ENCODE results near the gene CCDC154.

The CCDC154 gene

GRCh38 chr16:1488619-1489018 lies 44.3 kb upstream of the CCDC154 start, which contains the start of gene PTX4:
TSS of gene PTX4 (minus strand) at chr16:1488944. CDS start at chr16:1488909, 35 bp downstream.
- WGBS (ENCODE audit: insufficient coverage): 61% methylated on average over 19 of the region's 19 CpGs
- Histone ChIP-seq H3K36me3 (ENCODE audit: control insufficient read depth in 4 of 4, insufficient read depth in 4 of 4, low read length in 3 of 4) (no peaks in the 10 kb centered on the region), H3K4me3 (ENCODE audit: control insufficient read depth in 1 of 7, extremely low read depth in 1 of 7, insufficient read depth in 4 of 7, low read depth in 2 of 7, low read length in 6 of 7) (no peak within 1 kb of the TSS), H3K27ac (ENCODE audit: insufficient read depth in 1 of 2, low read depth in 1 of 2, low read length in 2 of 2, poor library complexity in 1 of 2, severe bottlenecking in 2 of 2) (no peak within 1 kb of the TSS), H3K9me3 (ENCODE audit: control extremely low read depth in 1 of 5, control insufficient read depth in 4 of 5, insufficient read depth in 2 of 5, low read depth in 1 of 5, low read length in 4 of 5) (no peaks in the 10 kb centered on the region), H3K27me3 (replicated peaks in 2 of 5; ENCODE audit: control insufficient read depth in 4 of 5, insufficient read depth in 5 of 5, low read length in 4 of 5) (no peaks in the 10 kb centered on the region), H3K4me1 (ENCODE audit: control extremely low read depth in 1 of 4, control insufficient read depth in 4 of 4, insufficient read depth in 4 of 4, low read length in 3 of 4) (peaks cover 2 to 16% (median 12%) of the 10 kb centered on the region in 4 experiments)
- POLR2A ChIA-PET: no interaction called here
- no peak for DNase-seq
- CTCF ChIA-PET: no interaction called here

- ChIA-PET POLR2A (no interaction called here), CTCF (no interaction called here)
- Histone ChIP-seq H3K36me3 (ENCODE audit: control insufficient read depth in 4 of 4, insufficient read depth in 4 of 4, low read length in 3 of 4) (no peaks in the 10 kb centered on the region), H3K9me3 (ENCODE audit: control extremely low read depth in 1 of 5, control insufficient read depth in 4 of 5, insufficient read depth in 2 of 5, low read depth in 1 of 5, low read length in 4 of 5) (no peaks in the 10 kb centered on the region), H3K4me3 (ENCODE audit: control insufficient read depth in 1 of 7, extremely low read depth in 1 of 7, insufficient read depth in 4 of 7, low read depth in 2 of 7, low read length in 6 of 7) (no peak overlapping the region), H3K27ac (ENCODE audit: insufficient read depth in 1 of 2, low read depth in 1 of 2, low read length in 2 of 2, poor library complexity in 1 of 2, severe bottlenecking in 2 of 2) (no peak overlapping the region), H3K27me3 (replicated peaks in 2 of 5; ENCODE audit: control insufficient read depth in 4 of 5, insufficient read depth in 5 of 5, low read length in 4 of 5) (no peaks in the 10 kb centered on the region), H3K4me1 (ENCODE audit: control extremely low read depth in 1 of 4, control insufficient read depth in 4 of 4, insufficient read depth in 4 of 4, low read length in 3 of 4) (peaks cover 2 to 16% (median 12%) of the 10 kb centered on the region in 4 experiments)
- DNase-seq: no peak
- WGBS (ENCODE audit: insufficient coverage): 92% methylated on average over 24 of the region's 24 CpGs
These were observed 43.8 kb upstream of the CCDC154 start for GRCh38 chr16:1488054-1488601.

- H3K4me3 ChIP-seq (ENCODE audit: control insufficient read depth in 1 of 7, extremely low read depth in 1 of 7, insufficient read depth in 4 of 7, low read depth in 2 of 7, low read length in 6 of 7): no peak overlapping the region
These were observed 43.2 kb upstream of the CCDC154 start for GRCh38 chr16:1487395-1488053.

GRCh38 chr16:1486551-1487390 lies 42.4 kb upstream of the CCDC154 start:
- no peaks in the 10 kb centered on the region for H3K27me3 ChIP-seq (replicated peaks in 2 of 5; ENCODE audit: control insufficient read depth in 4 of 5, insufficient read depth in 5 of 5, low read length in 4 of 5)
- no peak overlapping the region for H3K4me3 ChIP-seq (ENCODE audit: control insufficient read depth in 1 of 7, extremely low read depth in 1 of 7, insufficient read depth in 4 of 7, low read depth in 2 of 7, low read length in 6 of 7)
- H3K27ac ChIP-seq (ENCODE audit: insufficient read depth in 1 of 2, low read depth in 1 of 2, low read length in 2 of 2, poor library complexity in 1 of 2, severe bottlenecking in 2 of 2): no peak overlapping the region
- ChIA-PET CTCF (no interaction called here), POLR2A (no interaction called here)
- WGBS (ENCODE audit: insufficient coverage): 96% methylated on average over 24 of the region's 33 CpGs
- peaks cover 0 to 8% (median 5%) of the 10 kb centered on the region in 4 experiments for H3K4me1 ChIP-seq (ENCODE audit: control extremely low read depth in 1 of 4, control insufficient read depth in 4 of 4, insufficient read depth in 4 of 4, low read length in 3 of 4)
- H3K36me3 ChIP-seq (ENCODE audit: control insufficient read depth in 4 of 4, insufficient read depth in 4 of 4, low read length in 3 of 4): no peaks in the 10 kb centered on the region
- no peaks in the 10 kb centered on the region for H3K9me3 ChIP-seq (ENCODE audit: control extremely low read depth in 1 of 5, control insufficient read depth in 4 of 5, insufficient read depth in 2 of 5, low read depth in 1 of 5, low read length in 4 of 5)
- no peak for DNase-seq

More at GRCh38 chr16:1487395-1488053, 43.2 kb upstream of the CCDC154 start:
- no peak for DNase-seq
- CTCF ChIA-PET: no interaction called here
- WGBS (ENCODE audit: insufficient coverage): 97% methylated on average over 37 of the region's 39 CpGs
- no peaks in the 10 kb centered on the region for H3K36me3 ChIP-seq (ENCODE audit: control insufficient read depth in 4 of 4, insufficient read depth in 4 of 4, low read length in 3 of 4)
- POLR2A ChIA-PET: no interaction called here
- no peaks in the 10 kb centered on the region for H3K27me3 ChIP-seq (replicated peaks in 2 of 5; ENCODE audit: control insufficient read depth in 4 of 5, insufficient read depth in 5 of 5, low read length in 4 of 5)
- H3K9me3 ChIP-seq (ENCODE audit: control extremely low read depth in 1 of 5, control insufficient read depth in 4 of 5, insufficient read depth in 2 of 5, low read depth in 1 of 5, low read length in 4 of 5): no peaks in the 10 kb centered on the region
- H3K4me1 ChIP-seq (ENCODE audit: control extremely low read depth in 1 of 4, control insufficient read depth in 4 of 4, insufficient read depth in 4 of 4, low read length in 3 of 4): peaks cover 2 to 11% (median 7%) of the 10 kb centered on the region in 4 experiments
- no peak overlapping the region for H3K27ac ChIP-seq (ENCODE audit: insufficient read depth in 1 of 2, low read depth in 1 of 2, low read length in 2 of 2, poor library complexity in 1 of 2, severe bottlenecking in 2 of 2)

GRCh38 chr16:1485847-1486496 lies 41.6 kb upstream of the CCDC154 start:
- Histone ChIP-seq H3K4me1 (ENCODE audit: control extremely low read depth in 1 of 4, control insufficient read depth in 4 of 4, insufficient read depth in 4 of 4, low read length in 3 of 4) (peaks cover 0 to 8% (median 7%) of the 10 kb centered on the region in 4 experiments), H3K27me3 (replicated peaks in 2 of 5; ENCODE audit: control insufficient read depth in 4 of 5, insufficient read depth in 5 of 5, low read length in 4 of 5) (no peaks in the 10 kb centered on the region), H3K9me3 (ENCODE audit: control extremely low read depth in 1 of 5, control insufficient read depth in 4 of 5, insufficient read depth in 2 of 5, low read depth in 1 of 5, low read length in 4 of 5) (no peaks in the 10 kb centered on the region), H3K27ac (ENCODE audit: insufficient read depth in 1 of 2, low read depth in 1 of 2, low read length in 2 of 2, poor library complexity in 1 of 2, severe bottlenecking in 2 of 2) (no peak overlapping the region), H3K4me3 (ENCODE audit: control insufficient read depth in 1 of 7, extremely low read depth in 1 of 7, insufficient read depth in 4 of 7, low read depth in 2 of 7, low read length in 6 of 7) (no peak overlapping the region), H3K36me3 (ENCODE audit: control insufficient read depth in 4 of 4, insufficient read depth in 4 of 4, low read length in 3 of 4) (no peaks in the 10 kb centered on the region)
- DNase-seq: no peak
- 98% methylated on average over 40 of the region's 40 CpGs for WGBS (ENCODE audit: insufficient coverage)
- POLR2A ChIA-PET: no interaction called here
- CTCF ChIA-PET: no interaction called here

GRCh38 chr16:1481906-1482835 lies 37.8 kb upstream of the CCDC154 start:
- Histone ChIP-seq H3K9me3 (ENCODE audit: control extremely low read depth in 1 of 5, control insufficient read depth in 4 of 5, insufficient read depth in 2 of 5, low read depth in 1 of 5, low read length in 4 of 5) (no peaks in the 10 kb centered on the region), H3K4me1 (ENCODE audit: control extremely low read depth in 1 of 4, control insufficient read depth in 4 of 4, insufficient read depth in 4 of 4, low read length in 3 of 4) (peaks cover 0 to 8% (median 4%) of the 10 kb centered on the region in 4 experiments), H3K27ac (ENCODE audit: insufficient read depth in 1 of 2, low read depth in 1 of 2, low read length in 2 of 2, poor library complexity in 1 of 2, severe bottlenecking in 2 of 2) (no peak overlapping the region), H3K27me3 (replicated peaks in 2 of 5; ENCODE audit: control insufficient read depth in 4 of 5, insufficient read depth in 5 of 5, low read length in 4 of 5) (no peaks in the 10 kb centered on the region), H3K36me3 (ENCODE audit: control insufficient read depth in 4 of 4, insufficient read depth in 4 of 4, low read length in 3 of 4) (no peaks in the 10 kb centered on the region), H3K4me3 (ENCODE audit: control insufficient read depth in 1 of 7, extremely low read depth in 1 of 7, insufficient read depth in 4 of 7, low read depth in 2 of 7, low read length in 6 of 7) (no peak overlapping the region)
- DNase-seq: no peak
- CTCF ChIA-PET: interaction anchor here (1.1 kb wide), 1 partner anchor 11 kb away, joined by 3 read pairs; the partner anchor contains the start of gene TELO2
- POLR2A ChIA-PET: no interaction called here
- 96% methylated on average over 27 of the region's 28 CpGs for WGBS (ENCODE audit: insufficient coverage)
